Measurements from ENCODE around the gene INVS.

- no peak for TF ChIP-seq FOS (IDR thresholded peaks at IDR 0.05; ENCODE audit: borderline replicate concordance, insufficient read depth, low read length)
- no peak for TF ChIP-seq POLR2AphosphoS5 (IDR thresholded peaks at IDR 0.05; ENCODE audit: insufficient read depth, low read depth, low read length)
- TF ChIP-seq CTCF (IDR thresholded peaks at IDR 0.05; ENCODE audit: extremely low read depth in 1 of 2, insufficient read depth in 1 of 2, low read depth in 1 of 2, low read length in 2 of 2): no peak
- TF ChIP-seq JUN (IDR thresholded peaks at IDR 0.05; ENCODE audit: borderline replicate concordance, insufficient read depth, insufficient read length, low read depth): no peak
- no peak for TF ChIP-seq MAX (IDR thresholded peaks at IDR 0.05; ENCODE audit: insufficient read depth, insufficient read length)
- no peak for TF ChIP-seq POLR2A (IDR thresholded peaks at IDR 0.05; ENCODE audit: low read depth, low read length)
- TF ChIP-seq EZH2 (IDR thresholded peaks at IDR 0.05; ENCODE audit: borderline replicate concordance, low read depth, low read length, severe bottlenecking): no peak
- TF ChIP-seq GATA2 (IDR thresholded peaks at IDR 0.05; ENCODE audit: insufficient read depth, insufficient read length, low read depth, low read length): no peak
- TF ChIP-seq MYC (IDR thresholded peaks at IDR 0.05; ENCODE audit: low read depth, low read length): no peak
Measured at GRCh38 chr9:100221538-100221937, 122.5 kb downstream of the INVS start.
